ENCODE measurements around the gene ARPC4.

- TF ChIP-seq, protein P1, sequence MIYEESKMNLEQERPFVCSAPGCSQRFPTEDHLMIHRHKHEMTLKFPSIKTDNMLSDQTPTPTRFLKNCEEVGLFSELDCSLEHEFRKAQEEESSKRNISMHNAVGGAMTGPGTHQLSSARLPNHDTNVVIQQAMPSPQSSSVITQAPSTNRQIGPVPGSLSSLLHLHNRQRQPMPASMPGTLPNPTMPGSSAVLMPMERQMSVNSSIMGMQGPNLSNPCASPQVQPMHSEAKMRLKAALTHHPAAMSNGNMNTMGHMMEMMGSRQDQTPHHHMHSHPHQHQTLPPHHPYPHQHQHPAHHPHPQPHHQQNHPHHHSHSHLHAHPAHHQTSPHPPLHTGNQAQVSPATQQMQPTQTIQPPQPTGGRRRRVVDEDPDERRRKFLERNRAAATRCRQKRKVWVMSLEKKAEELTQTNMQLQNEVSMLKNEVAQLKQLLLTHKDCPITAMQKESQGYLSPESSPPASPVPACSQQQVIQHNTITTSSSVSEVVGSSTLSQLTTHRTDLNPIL (CRISPR knock-in tag; IDR thresholded peaks at IDR 0.05; ENCODE audit: low read depth) = no peak
- TF ChIP-seq ZFP3 (CRISPR knock-in tag; IDR thresholded peaks at IDR 0.05) = no peak
- no peak for TF ChIP-seq CSRNP3 (CRISPR knock-in tag; IDR thresholded peaks at IDR 0.05)
- no peak for TF ChIP-seq TOX (CRISPR knock-in tag; IDR thresholded peaks at IDR 0.05; ENCODE audit: borderline replicate concordance)
- no peak for TF ChIP-seq BACH2 (CRISPR knock-in tag; IDR thresholded peaks at IDR 0.05; ENCODE audit: borderline replicate concordance)
- TF ChIP-seq ZC3H10 (CRISPR knock-in tag; IDR thresholded peaks at IDR 0.05) = no peak
- no peak for TF ChIP-seq TCF4 (CRISPR knock-in tag; IDR thresholded peaks at IDR 0.05; ENCODE audit: borderline replicate concordance)
Observed at GRCh38 chr3:9807981-9808344, 15.1 kb downstream of the ARPC4 start.
